ENCODE data around the gene PPFIA4.
"Not testable (repeated sequence)": the region's sequence is repeated elsewhere in the genome, so short reads cannot be mapped to it uniquely, and the experiment has no call there.

PPFIA4 gene

DNA sequence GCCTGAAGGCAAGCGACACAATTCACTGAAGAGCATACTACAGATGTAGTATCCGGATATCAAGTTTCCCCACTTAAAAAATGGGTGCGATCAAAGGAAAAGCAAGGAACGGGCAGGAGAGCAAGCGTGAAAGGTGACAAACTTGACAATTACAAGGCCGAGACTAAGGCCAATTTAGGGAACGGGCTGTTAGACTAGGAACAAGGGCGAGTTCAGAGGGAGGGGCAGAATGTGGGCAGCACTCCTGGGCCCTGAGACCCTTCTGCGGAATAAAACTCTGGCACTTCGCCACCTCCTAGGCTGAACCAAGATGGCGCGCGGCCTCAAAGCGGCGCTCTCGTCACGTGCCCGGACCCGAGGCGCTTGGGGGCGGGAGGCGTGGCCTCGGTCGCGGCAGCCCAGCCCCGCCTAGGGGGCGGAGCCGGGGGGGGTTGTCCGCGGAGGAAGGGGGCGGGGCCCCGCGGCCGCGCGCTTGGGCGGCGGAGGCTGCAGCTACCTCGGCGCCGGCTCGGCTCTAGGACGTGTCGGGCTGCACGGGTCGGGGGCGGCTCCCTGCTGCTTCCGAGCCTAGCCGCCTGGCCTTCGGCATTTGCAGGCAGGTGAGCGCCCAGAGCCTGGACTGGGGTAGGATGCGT is at the start of gene PPFIA4:
PPFIA4 (plus strand) TSS at position 461 of the 635 bp plus-strand sequence. CDS start 12,518 bp downstream, outside the sequence.
- Histone ChIP-seq H3K9me3 (ENCODE audit: insufficient read depth, low read depth, low read length) (no peaks in the 10 kb centered on the region), H3K4me1 (ENCODE audit: insufficient read depth, low read length) (no peaks in the 10 kb centered on the region), H3K27me3 (ENCODE audit: insufficient read depth, low read length) (peaks cover 36% of the 10 kb centered on the region), H3K27ac (ENCODE audit: low read length) (no peak within 1 kb of the TSS), H3K4me3 (ENCODE audit: low read length) (peak within 1 kb of the TSS; percentile 86), H3K36me3 (ENCODE audit: insufficient read depth, low read depth, low read length) (peaks cover 39% of the 10 kb centered on the region), H3K9ac (ENCODE audit: low read depth, low read length) (peak within 1 kb of the TSS; percentile 79; the same call in 1 of the 2 replicates)

DNA sequence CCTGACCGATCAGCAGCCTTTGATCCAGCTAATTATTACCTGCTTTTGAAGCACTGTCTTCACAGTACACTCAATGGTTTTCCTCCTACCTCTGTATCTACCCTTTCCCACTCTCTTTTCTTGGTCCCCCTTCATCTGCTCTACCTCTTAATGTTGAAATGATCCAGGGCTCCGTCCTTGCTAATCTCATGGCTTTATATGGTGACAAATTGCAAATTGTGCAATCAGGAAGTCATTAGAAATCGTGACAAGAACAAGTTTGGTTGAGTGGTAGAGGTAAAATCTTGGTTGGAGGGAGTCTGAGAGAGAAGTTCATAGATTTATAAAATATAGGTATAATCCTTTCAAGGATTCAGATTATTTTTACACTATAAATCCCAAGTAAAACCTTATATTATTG is 49.7 kb upstream of the PPFIA4 start:
- Histone ChIP-seq H3K27ac (ENCODE audit: low read length) (no peak overlapping the region), H3K9ac (ENCODE audit: low read depth, low read length) (no peak overlapping the region), H3K27me3 (ENCODE audit: insufficient read depth, low read length) (no peaks in the 10 kb centered on the region), H3K4me1 (ENCODE audit: insufficient read depth, low read length) (0 out of 2 replicates have a peak, but pooled peaks cover 2% of the 10 kb centered on the region), H3K9me3 (ENCODE audit: insufficient read depth, low read depth, low read length) (no peaks in the 10 kb centered on the region), H3K36me3 (ENCODE audit: insufficient read depth, low read depth, low read length) (no peaks in the 10 kb centered on the region), H3K4me3 (ENCODE audit: low read length) (no peak overlapping the region)

DNA sequence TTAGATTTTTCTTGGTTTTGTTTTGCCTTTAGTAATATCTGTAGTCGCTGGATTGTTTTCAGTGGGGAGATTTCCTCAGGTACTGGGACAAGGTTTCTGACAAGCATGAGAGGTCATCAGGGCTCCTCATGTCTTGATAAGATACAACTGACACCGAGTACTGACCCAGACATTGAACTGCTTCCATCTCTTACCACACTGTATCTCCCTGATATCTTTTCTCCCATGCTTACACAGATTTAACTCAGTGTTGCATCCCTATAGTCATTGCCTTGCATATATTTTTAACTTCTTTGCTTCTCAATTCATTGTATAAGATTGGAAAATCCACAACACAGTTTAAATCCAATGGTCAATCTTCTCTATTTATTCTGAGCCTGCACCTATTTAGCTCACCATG is 46.8 kb upstream of the PPFIA4 start:
- no peak overlapping the region for H3K9ac ChIP-seq (ENCODE audit: low read depth, low read length)
- no peak overlapping the region for H3K4me3 ChIP-seq (ENCODE audit: low read length)
- H3K36me3 ChIP-seq (ENCODE audit: insufficient read depth, low read depth, low read length): no peaks in the 10 kb centered on the region
- H3K4me1 ChIP-seq (ENCODE audit: insufficient read depth, low read length): 0 out of 2 replicates have a peak, but pooled peaks cover 2% of the 10 kb centered on the region
- no peaks in the 10 kb centered on the region for H3K27me3 ChIP-seq (ENCODE audit: insufficient read depth, low read length)
- no peaks in the 10 kb centered on the region for H3K9me3 ChIP-seq (ENCODE audit: insufficient read depth, low read depth, low read length)
- no peak overlapping the region for H3K27ac ChIP-seq (ENCODE audit: low read length)

DNA sequence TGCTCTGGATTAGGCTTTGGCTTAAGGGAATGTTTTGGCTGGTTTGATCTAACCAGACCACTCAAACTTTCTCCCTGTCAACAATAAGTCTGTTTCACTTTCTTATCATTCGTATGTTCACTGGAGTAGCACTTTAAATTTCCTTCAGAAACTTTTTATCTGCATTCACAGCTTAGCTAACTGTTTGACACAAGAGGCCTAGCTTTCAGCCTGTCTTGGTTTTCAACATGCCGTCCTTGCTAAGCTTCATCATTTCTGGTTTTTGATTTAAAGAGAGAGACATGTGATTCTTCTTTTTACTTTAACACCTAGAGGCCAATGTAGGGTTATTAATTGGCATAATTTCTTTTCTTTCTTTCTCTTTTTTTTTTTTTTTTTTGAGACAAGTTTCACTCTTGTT is 44.4 kb upstream of the PPFIA4 start:
- no peak overlapping the region for H3K4me3 ChIP-seq (ENCODE audit: low read length)
- H3K9me3 ChIP-seq (ENCODE audit: insufficient read depth, low read depth, low read length): no peaks in the 10 kb centered on the region
- H3K27me3 ChIP-seq (ENCODE audit: insufficient read depth, low read length): no peaks in the 10 kb centered on the region; the same call in 1 of the 2 replicates
- no peaks in the 10 kb centered on the region for H3K36me3 ChIP-seq (ENCODE audit: insufficient read depth, low read depth, low read length)
- no peak overlapping the region for H3K9ac ChIP-seq (ENCODE audit: low read depth, low read length)
- no peak overlapping the region for H3K27ac ChIP-seq (ENCODE audit: low read length)
- H3K4me1 ChIP-seq (ENCODE audit: insufficient read depth, low read length): 0 out of 2 replicates have a peak, but pooled peaks cover 2% of the 10 kb centered on the region

DNA sequence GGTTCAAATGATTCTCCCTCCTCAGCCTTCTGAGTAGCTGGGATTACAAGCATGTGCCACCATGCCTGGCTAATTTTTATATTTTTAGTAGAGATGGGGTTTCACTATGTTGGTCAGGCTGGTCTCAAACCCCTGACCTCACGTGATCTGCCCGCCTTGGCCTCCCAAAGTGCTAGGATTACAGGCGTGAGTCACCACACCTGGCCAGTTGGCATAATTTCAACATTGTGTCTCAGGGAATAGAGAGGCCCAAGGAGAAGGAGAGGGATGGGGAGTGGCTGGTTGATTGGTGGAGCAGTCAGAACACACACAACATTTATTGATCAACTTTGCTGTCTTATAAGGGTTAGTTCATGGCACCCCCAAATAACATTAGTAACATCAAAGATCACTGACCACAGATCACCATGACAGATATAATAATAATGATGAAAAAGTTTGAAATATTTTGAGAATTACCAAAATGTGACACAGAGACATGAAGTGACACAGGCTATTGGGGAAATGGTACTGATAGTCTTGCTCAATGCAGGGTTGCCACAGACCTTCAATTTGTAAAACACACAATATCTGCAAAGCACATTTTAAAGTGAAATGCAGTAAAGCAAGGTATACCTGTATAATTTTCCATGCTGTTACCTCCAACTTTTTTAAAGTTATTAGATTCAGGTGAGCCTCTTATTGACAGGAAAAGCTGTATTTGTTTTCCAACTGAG is 43.4 kb upstream of the PPFIA4 start:
- H3K27ac ChIP-seq (ENCODE audit: low read length): no peak overlapping the region
- no peaks in the 10 kb centered on the region; the same call in 1 of the 2 replicates for H3K27me3 ChIP-seq (ENCODE audit: insufficient read depth, low read length)
- H3K4me3 ChIP-seq (ENCODE audit: low read length): no peak overlapping the region
- H3K36me3 ChIP-seq (ENCODE audit: insufficient read depth, low read depth, low read length): no peaks in the 10 kb centered on the region
- H3K9me3 ChIP-seq (ENCODE audit: insufficient read depth, low read depth, low read length): no peaks in the 10 kb centered on the region
- no peaks in the 10 kb centered on the region for H3K4me1 ChIP-seq (ENCODE audit: insufficient read depth, low read length)
- no peak overlapping the region for H3K9ac ChIP-seq (ENCODE audit: low read depth, low read length)

DNA sequence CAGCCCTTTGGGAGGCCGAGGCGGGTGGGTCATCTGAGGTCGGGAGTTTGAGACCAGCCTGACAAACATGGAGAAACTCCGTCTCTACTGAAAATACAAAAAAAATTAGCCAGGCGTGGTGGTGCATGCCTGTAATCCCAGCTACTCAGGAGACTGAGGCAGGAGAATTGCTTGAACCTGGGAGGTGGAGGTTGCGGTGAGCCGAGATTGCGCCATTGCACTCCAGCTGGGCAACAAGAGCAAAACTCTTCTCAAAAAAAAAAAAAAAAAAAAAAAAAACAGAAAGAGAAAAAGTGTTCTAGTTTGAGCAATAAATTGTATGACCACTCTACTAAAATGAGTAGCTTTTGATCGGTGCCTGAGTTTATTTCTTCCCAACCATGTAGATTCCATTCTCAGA is 40.2 kb upstream of the PPFIA4 start:
- H3K9ac ChIP-seq (ENCODE audit: low read depth, low read length); H3K27me3 ChIP-seq (ENCODE audit: insufficient read depth, low read length); H3K4me1 ChIP-seq (ENCODE audit: insufficient read depth, low read length); H3K36me3 ChIP-seq (ENCODE audit: insufficient read depth, low read depth, low read length); H3K27ac ChIP-seq (ENCODE audit: low read length); H3K4me3 ChIP-seq (ENCODE audit: low read length); H3K9me3 ChIP-seq (ENCODE audit: insufficient read depth, low read depth, low read length): not testable (repeated sequence)

DNA sequence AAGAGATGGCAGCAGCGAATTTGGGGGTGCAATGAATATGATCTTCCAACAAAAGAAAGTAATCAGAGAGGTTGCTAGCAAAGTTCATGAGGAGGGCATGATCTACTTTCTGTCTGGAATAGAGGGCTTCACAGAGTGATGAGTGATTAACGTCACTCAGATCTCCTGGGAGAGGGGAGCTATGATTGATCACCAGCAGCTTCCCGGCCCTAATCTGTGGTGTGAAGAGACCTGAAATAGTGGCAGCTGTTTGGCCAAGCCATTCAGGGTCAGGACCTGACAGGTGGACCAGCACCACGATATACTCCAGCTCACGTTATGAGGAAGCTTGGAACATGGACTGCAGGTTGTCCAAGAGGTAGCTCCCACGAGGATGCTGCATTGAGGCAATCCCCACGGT is 39.0 kb upstream of the PPFIA4 start:
- Histone ChIP-seq H3K27ac (ENCODE audit: low read length) (no peak overlapping the region), H3K4me3 (ENCODE audit: low read length) (no peak overlapping the region), H3K4me1 (ENCODE audit: insufficient read depth, low read length) (no peaks in the 10 kb centered on the region)

DNA sequence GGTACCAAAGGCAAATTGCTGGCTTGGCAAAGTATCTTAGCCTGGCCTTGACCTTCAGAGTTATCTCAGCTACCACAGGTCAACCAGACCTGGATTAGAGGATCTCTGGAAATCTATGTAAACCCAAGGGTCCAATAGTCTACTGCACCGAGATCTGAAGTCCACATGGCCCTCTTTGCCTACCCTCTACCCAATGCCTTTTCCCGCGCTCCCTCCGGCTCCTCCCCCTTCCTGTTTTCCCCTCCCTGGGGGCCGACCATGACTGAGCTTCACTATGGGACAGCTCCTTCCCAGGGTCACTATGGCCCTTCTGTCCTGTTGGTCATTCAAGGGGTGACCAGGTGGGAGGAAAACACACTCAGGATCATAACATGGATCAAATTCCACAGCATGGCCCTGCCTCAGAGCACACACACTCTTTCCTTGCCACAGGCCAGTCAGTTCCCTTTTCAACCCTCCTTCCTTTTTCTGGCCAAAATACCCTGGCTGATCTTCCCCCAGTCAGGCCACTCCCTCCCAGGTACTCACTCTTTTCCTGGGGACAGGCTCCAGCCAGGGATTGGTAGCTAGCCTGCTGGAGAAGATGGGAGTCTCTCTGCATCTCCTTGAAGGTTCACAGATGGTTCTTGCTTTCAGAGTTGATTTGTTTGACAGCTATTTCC is 38.2 kb upstream of the PPFIA4 start:
- Histone ChIP-seq H3K4me3 (ENCODE audit: low read length) (no peak overlapping the region), H3K9ac (ENCODE audit: low read depth, low read length) (no peak overlapping the region), H3K36me3 (ENCODE audit: insufficient read depth, low read depth, low read length) (no peaks in the 10 kb centered on the region), H3K27me3 (ENCODE audit: insufficient read depth, low read length) (no peaks in the 10 kb centered on the region; the same call in 1 of the 2 replicates), H3K4me1 (ENCODE audit: insufficient read depth, low read length) (no peaks in the 10 kb centered on the region), H3K27ac (ENCODE audit: low read length) (no peak overlapping the region), H3K9me3 (ENCODE audit: insufficient read depth, low read depth, low read length) (no peaks in the 10 kb centered on the region)

More for the DNA sequence above, 39.0 kb upstream of the PPFIA4 start:
- H3K9ac ChIP-seq (ENCODE audit: low read depth, low read length): no peak overlapping the region
- H3K9me3 ChIP-seq (ENCODE audit: insufficient read depth, low read depth, low read length): no peaks in the 10 kb centered on the region
- H3K27me3 ChIP-seq (ENCODE audit: insufficient read depth, low read length): no peaks in the 10 kb centered on the region; the same call in 1 of the 2 replicates
- H3K36me3 ChIP-seq (ENCODE audit: insufficient read depth, low read depth, low read length): no peaks in the 10 kb centered on the region

DNA sequence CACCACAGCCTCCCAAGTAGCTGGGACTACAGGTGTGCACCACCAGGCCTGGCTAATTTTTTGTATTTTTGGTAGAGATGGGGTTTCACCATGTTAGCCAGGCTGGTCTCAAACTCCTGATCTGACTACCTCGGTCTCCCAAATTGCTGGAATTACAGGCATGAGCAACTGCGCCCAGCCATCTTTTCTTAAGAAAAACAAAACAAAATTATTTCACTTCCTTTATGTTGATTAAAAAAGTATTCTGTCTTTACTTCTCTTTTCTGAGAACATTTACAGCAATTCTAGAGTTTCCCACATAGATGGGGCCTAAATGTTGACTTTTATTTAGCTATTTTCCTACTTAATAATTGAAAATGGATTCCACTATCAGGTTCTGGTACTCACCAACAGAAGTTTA is 36.4 kb upstream of the PPFIA4 start:
- Histone ChIP-seq H3K36me3 (ENCODE audit: insufficient read depth, low read depth, low read length) (no peaks in the 10 kb centered on the region), H3K9ac (ENCODE audit: low read depth, low read length) (no peak overlapping the region), H3K4me1 (ENCODE audit: insufficient read depth, low read length) (no peaks in the 10 kb centered on the region), H3K4me3 (ENCODE audit: low read length) (no peak overlapping the region), H3K27ac (ENCODE audit: low read length) (no peak overlapping the region), H3K9me3 (ENCODE audit: insufficient read depth, low read depth, low read length) (no peaks in the 10 kb centered on the region), H3K27me3 (ENCODE audit: insufficient read depth, low read length) (no peaks in the 10 kb centered on the region; the same call in 1 of the 2 replicates)

DNA sequence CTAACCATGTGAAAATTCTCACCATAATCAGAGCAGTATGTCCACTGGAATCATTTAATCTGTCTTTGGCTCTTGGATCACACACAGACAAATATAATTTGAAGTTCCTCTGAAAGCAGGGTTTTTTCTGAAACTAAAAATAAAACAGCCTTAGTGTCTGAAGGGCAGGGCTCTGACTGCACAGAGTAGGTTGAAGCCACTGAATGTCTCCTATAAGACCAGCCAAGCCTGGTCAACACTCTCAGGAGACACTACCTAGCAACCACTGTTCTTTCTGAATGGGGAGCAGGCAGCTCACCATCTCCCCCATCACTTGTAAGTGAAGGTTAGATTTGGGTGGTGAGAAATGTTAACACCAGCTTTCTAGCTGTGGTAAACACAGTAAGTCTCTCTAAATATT is 35.2 kb upstream of the PPFIA4 start:
- Histone ChIP-seq H3K9ac (ENCODE audit: low read depth, low read length) (no peak overlapping the region), H3K4me3 (ENCODE audit: low read length) (no peak overlapping the region), H3K27ac (ENCODE audit: low read length) (no peak overlapping the region), H3K36me3 (ENCODE audit: insufficient read depth, low read depth, low read length) (no peaks in the 10 kb centered on the region), H3K9me3 (ENCODE audit: insufficient read depth, low read depth, low read length) (no peaks in the 10 kb centered on the region), H3K4me1 (ENCODE audit: insufficient read depth, low read length) (no peaks in the 10 kb centered on the region), H3K27me3 (ENCODE audit: insufficient read depth, low read length) (no peaks in the 10 kb centered on the region; the same call in 1 of the 2 replicates)

DNA sequence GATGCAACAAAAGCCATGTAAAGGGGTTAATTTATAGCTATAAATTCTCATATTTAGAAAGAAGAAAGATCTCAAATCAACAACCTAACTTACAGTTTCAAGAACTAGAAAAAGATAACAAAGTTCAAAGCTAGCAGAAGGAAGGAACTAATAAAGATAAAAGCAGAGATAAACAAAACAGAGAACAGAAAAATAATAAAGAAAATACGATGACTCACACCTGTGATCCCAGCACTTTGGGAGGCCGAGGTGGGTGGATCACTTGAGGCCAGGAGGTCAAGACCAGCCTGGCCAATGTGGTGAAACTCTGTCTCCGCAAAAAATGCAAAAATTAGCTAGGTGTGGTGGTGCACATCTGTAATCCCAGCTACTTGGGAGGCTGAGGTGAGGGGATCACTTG is 31.5 kb upstream of the PPFIA4 start:
- Histone ChIP-seq H3K4me3 (ENCODE audit: low read length) (no peak overlapping the region), H3K36me3 (ENCODE audit: insufficient read depth, low read depth, low read length) (no peaks in the 10 kb centered on the region), H3K9me3 (ENCODE audit: insufficient read depth, low read depth, low read length) (no peaks in the 10 kb centered on the region), H3K9ac (ENCODE audit: low read depth, low read length) (no peak overlapping the region), H3K4me1 (ENCODE audit: insufficient read depth, low read length) (no peaks in the 10 kb centered on the region), H3K27ac (ENCODE audit: low read length) (no peak overlapping the region), H3K27me3 (ENCODE audit: insufficient read depth, low read length) (no peaks in the 10 kb centered on the region; the same call in 1 of the 2 replicates)

All from iPS-20b (cell line).